Esophagus squamous epithelium (tissue), 4 donors: Measurements from ENCODE around the gene AGRP.
"Not testable (repeated sequence)": the region's sequence is repeated elsewhere in the genome, so short reads cannot be mapped to it uniquely, and the experiment has no call there.

Source experiments
- POLR2A ChIP-seq, 4 donors: fragments of 450-650 bp; IDR thresholded peaks; one replicate each; pipeline ENCODE4 v1.6.1; 2017; ENCODE audit warnings: antibody characterized with exemption in 4 of 4, mild to moderate bottlenecking in 4 of 4, moderate library complexity in 3 of 4
- TF ChIP-seq, protein P1 (sequence below), 6 experiments: fragments of 450-650 bp in 4 of 6; fragments of 200-600 bp in 2 of 6; sonication (generic) in 2 of 6; IDR thresholded peaks; one replicate each; pipeline ENCODE4 v1.5.1; 2016 to 2019; ENCODE audit warnings: antibody characterized with exemption in 6 of 6, mild to moderate bottlenecking in 4 of 6, moderate library complexity in 4 of 6

DNA sequence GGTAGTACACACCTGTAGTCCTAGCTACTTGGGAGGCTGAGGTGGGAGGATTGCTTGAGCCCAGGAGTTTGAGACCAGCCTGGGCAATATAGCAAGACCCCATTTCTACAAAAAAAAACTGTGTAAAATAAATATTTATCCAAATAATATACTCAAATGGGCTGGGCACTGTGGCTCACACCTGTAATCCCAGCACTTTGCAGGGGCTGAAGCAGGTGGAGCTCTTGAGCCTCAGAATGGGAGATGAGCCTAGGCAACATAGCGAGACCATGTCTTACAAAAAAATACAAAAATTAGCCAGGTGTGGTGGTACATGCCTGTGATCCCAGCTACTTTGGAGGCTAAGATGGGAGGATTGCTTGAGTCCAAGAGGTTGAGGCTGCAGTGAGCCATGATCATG, 30.5 kb upstream of the AGRP start:
- TF ChIP-seq, protein P1, sequence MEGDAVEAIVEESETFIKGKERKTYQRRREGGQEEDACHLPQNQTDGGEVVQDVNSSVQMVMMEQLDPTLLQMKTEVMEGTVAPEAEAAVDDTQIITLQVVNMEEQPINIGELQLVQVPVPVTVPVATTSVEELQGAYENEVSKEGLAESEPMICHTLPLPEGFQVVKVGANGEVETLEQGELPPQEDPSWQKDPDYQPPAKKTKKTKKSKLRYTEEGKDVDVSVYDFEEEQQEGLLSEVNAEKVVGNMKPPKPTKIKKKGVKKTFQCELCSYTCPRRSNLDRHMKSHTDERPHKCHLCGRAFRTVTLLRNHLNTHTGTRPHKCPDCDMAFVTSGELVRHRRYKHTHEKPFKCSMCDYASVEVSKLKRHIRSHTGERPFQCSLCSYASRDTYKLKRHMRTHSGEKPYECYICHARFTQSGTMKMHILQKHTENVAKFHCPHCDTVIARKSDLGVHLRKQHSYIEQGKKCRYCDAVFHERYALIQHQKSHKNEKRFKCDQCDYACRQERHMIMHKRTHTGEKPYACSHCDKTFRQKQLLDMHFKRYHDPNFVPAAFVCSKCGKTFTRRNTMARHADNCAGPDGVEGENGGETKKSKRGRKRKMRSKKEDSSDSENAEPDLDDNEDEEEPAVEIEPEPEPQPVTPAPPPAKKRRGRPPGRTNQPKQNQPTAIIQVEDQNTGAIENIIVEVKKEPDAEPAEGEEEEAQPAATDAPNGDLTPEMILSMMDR (IDR thresholded peaks at IDR 0.05), result not testable (repeated sequence)
- TF ChIP-seq POLR2A (IDR thresholded peaks at IDR 0.05), result not testable (repeated sequence)
